Measurements from ENCODE around the gene ZBTB33. TPM values are rescaled to one million over a fixed set of nuclear protein-coding genes. Genes with fewer than 3 reads are reported as not detected.
A peak's percentile ranks its signal among the peaks of the same experiment; 100 is the strongest.

The ZBTB33 gene
- total RNA-seq, 2 donors from 2014 or later: 19.0 to 19.2 TPM

DNA sequence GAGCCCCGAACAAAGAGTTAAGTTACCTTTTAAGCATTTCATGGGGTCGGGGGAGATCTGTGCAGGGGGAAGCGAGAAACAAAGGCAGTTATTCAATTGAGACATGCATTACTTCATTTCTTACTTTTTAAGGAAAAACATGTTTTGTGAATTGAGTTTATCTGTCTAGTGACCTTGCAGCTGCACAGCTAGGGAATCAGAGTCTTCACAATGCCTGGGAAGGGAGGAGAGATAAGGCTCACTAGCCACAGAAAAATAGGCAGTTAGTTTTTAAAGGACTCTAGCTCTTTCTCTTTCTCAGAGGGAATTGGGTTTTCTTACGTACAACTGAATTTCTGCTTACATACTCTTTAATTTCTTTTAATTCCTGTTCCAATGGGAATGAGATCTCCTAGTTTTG lies 26.2 kb upstream of the ZBTB33 start:
- Histone ChIP-seq H3K27ac (ENCODE audit: low read depth, low read length) (no peak overlapping the region), H3K27me3 (ENCODE audit: control insufficient read depth, insufficient read depth, low read length, poor library complexity, severe bottlenecking) (no peaks in the 10 kb centered on the region), H3K9me3 (ENCODE audit: control insufficient read depth, low read length) (no peaks in the 10 kb centered on the region), H3K4me3 (ENCODE audit: low read length) (no peak overlapping the region), H3K9ac (ENCODE audit: extremely low read depth, low read length, poor library complexity, severe bottlenecking) (no peak overlapping the region), H3K36me3 (ENCODE audit: control insufficient read depth, insufficient read depth, low read length) (peaks cover 16% of the 10 kb centered on the region), H3K4me1 (ENCODE audit: control insufficient read depth, insufficient read depth, low read length) (peaks cover 4% of the 10 kb centered on the region)
- no peak overlapping the region for H3K27ac Mint-ChIP-seq
- H3K27me3 Mint-ChIP-seq (ENCODE audit: insufficient read depth): no peaks in the 10 kb centered on the region
- peaks cover 26% of the 10 kb centered on the region for H3K36me3 Mint-ChIP-seq (ENCODE audit: low read depth)
- H3K4me3 Mint-ChIP-seq: no peak overlapping the region
- 89% methylated on average over 3 of the region's 4 CpGs; no CpG with 5 or more reads in 1 of the 2 experiments for WGBS, 2 experiments (ENCODE audit: insufficient coverage in 1 of 2, insufficient read length in 1 of 2)
- H3K9me3 Mint-ChIP-seq: peaks cover 41% of the 10 kb centered on the region
- peaks cover 20% of the 10 kb centered on the region for H3K4me1 Mint-ChIP-seq
- DNase-seq: no peak
- TF ChIP-seq, protein P1, sequence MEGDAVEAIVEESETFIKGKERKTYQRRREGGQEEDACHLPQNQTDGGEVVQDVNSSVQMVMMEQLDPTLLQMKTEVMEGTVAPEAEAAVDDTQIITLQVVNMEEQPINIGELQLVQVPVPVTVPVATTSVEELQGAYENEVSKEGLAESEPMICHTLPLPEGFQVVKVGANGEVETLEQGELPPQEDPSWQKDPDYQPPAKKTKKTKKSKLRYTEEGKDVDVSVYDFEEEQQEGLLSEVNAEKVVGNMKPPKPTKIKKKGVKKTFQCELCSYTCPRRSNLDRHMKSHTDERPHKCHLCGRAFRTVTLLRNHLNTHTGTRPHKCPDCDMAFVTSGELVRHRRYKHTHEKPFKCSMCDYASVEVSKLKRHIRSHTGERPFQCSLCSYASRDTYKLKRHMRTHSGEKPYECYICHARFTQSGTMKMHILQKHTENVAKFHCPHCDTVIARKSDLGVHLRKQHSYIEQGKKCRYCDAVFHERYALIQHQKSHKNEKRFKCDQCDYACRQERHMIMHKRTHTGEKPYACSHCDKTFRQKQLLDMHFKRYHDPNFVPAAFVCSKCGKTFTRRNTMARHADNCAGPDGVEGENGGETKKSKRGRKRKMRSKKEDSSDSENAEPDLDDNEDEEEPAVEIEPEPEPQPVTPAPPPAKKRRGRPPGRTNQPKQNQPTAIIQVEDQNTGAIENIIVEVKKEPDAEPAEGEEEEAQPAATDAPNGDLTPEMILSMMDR (conservative IDR thresholded peaks at IDR 0.05): no peak

GRCh38 chrX:120228187-120228908 lies 22.3 kb upstream of the ZBTB33 start:
- no peak for DNase-seq
- peaks cover 17% of the 10 kb centered on the region for H3K9me3 ChIP-seq (ENCODE audit: control insufficient read depth, low read length)
- H3K27me3 Mint-ChIP-seq (ENCODE audit: insufficient read depth): no peaks in the 10 kb centered on the region
- peak overlapping the region; percentile 23 for H3K27ac Mint-ChIP-seq
- peaks cover 25% of the 10 kb centered on the region for H3K4me1 Mint-ChIP-seq
- TF ChIP-seq, protein P1 (conservative IDR thresholded peaks at IDR 0.05): no peak
- peaks cover 4% of the 10 kb centered on the region for H3K4me1 ChIP-seq (ENCODE audit: control insufficient read depth, insufficient read depth, low read length)
- no peak overlapping the region for H3K4me3 Mint-ChIP-seq
- H3K9me3 Mint-ChIP-seq: peaks cover 48% of the 10 kb centered on the region
- peaks cover 24% of the 10 kb centered on the region for H3K36me3 Mint-ChIP-seq (ENCODE audit: low read depth)
- H3K9ac ChIP-seq (ENCODE audit: extremely low read depth, low read length, poor library complexity, severe bottlenecking): no peak overlapping the region
- H3K4me3 ChIP-seq (ENCODE audit: low read length): no peak overlapping the region
- H3K27me3 ChIP-seq (ENCODE audit: control insufficient read depth, insufficient read depth, low read length, poor library complexity, severe bottlenecking): no peaks in the 10 kb centered on the region
- H3K36me3 ChIP-seq (ENCODE audit: control insufficient read depth, insufficient read depth, low read length): peaks cover 16% of the 10 kb centered on the region
- 85 to 100% methylated on average over 3 to 9 of the region's 9 CpGs for WGBS, 2 experiments (ENCODE audit: insufficient coverage in 1 of 2, insufficient read length in 1 of 2)
- no peak overlapping the region for H3K27ac ChIP-seq (ENCODE audit: low read depth, low read length)

DNA sequence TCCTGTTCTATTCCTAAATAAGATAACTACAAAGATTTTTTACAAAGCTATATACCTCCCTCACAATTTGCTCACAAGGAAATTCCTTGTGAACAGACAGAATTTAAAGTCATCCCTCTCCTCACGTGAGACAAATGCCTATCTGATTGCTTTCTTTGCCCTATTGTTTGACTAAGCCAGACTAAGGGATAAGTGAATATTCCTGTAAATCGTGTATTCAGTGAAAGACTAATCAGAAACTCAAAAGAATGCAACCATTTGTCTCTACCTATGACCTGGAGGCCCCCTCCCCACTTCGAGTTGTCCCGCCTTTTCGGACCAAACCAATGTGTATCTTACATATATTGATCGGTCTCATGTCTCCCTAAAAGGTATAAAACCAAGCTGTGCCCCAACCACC lies 15.3 kb upstream of the ZBTB33 start:
- Mint-ChIP-seq H3K4me3 (no peak overlapping the region), H3K4me1 (peaks cover 9% of the 10 kb centered on the region), H3K27me3 (ENCODE audit: insufficient read depth) (no peaks in the 10 kb centered on the region), H3K27ac (peak overlapping the region; percentile 91), H3K9me3 (peaks cover 47% of the 10 kb centered on the region), H3K36me3 (ENCODE audit: low read depth) (peaks cover 26% of the 10 kb centered on the region)
- H3K27ac ChIP-seq (ENCODE audit: low read depth, low read length): no peak overlapping the region
- peaks cover 22% of the 10 kb centered on the region for H3K9me3 ChIP-seq (ENCODE audit: control insufficient read depth, low read length)
- H3K4me1 ChIP-seq (ENCODE audit: control insufficient read depth, insufficient read depth, low read length): no peaks in the 10 kb centered on the region
- TF ChIP-seq, protein P1 (conservative IDR thresholded peaks at IDR 0.05): no peak
- H3K36me3 ChIP-seq (ENCODE audit: control insufficient read depth, insufficient read depth, low read length): peaks cover 37% of the 10 kb centered on the region
- WGBS, 2 experiments (ENCODE audit: insufficient coverage in 1 of 2, insufficient read length in 1 of 2): 57 to 60% methylated on average over 2 to 6 of the region's 6 CpGs
- DNase-seq: peak; percentile 58
- H3K9ac ChIP-seq (ENCODE audit: extremely low read depth, low read length, poor library complexity, severe bottlenecking): peak overlapping the region; percentile 49
- H3K27me3 ChIP-seq (ENCODE audit: control insufficient read depth, insufficient read depth, low read length, poor library complexity, severe bottlenecking): no peaks in the 10 kb centered on the region
- no peak overlapping the region for H3K4me3 ChIP-seq (ENCODE audit: low read length)
